Panc1 (cell line): ENCODE results near the gene LLGL2. TPM values are rescaled to one million over a fixed set of nuclear protein-coding genes. Genes with fewer than 3 reads are reported as not detected.
A peak's percentile ranks its signal among the peaks of the same experiment; 100 is the strongest.

Experiments used
- ATAC-seq: fragments of 200-7000 bp; cut with Tn5 transposase; 2 replicates; pipeline ENCODE4 v1.9.1; 2020; ENCODE audit warnings: mild to moderate bottlenecking, moderate library complexity
- BruUV-seq: library from RNA; stranded (reverse); fragments of 400-500 nt; replicated peaks from 2 replicates; lab custom pipeline; 2021; lab: Mats Ljungman, UMichigan
- CTCF ChIA-PET: fragments of 300-600 bp; sonication (Branson Sonifier 250); formaldehyde crosslinking; loops from one replicate; lab custom pipeline; 2022; ENCODE audit warnings: antibody characterized with exemption; lab: Charles Lee
- POLR2A ChIA-PET: fragments of 300-600 bp; sonication (Branson Sonifier 250); formaldehyde crosslinking; loops from one replicate; lab custom pipeline; 2022; ENCODE audit warnings: antibody characterized with exemption; lab: Charles Lee
- DNase-seq: peaks from one replicate; pipeline ENCODE4 v3.0.0-alpha.2; 2010; ENCODE audit warnings: low read depth, low spot score
- H3K27ac ChIP-seq: 2 replicates; pipeline ENCODE4 v1.5.1; 2011; ENCODE audit warnings: mild to moderate bottlenecking, low read length, inconsistent platforms
- H3K27me3 ChIP-seq: fragments of 200-500 bp; sonication (Bioruptor generic); 2 replicates; pipeline ENCODE4 v1.6.0; 2014; ENCODE audit warnings: low read length, inconsistent platforms; ENCODE audit not compliant: control insufficient read depth, insufficient read depth
- H3K36me3 ChIP-seq: fragments of 200-500 bp; sonication (Bioruptor generic); 2 replicates; pipeline ENCODE4 v1.5.1; 2014; ENCODE audit warnings: inconsistent platforms, mild to moderate bottlenecking, low read length, moderate library complexity; ENCODE audit not compliant: control insufficient read depth, insufficient read depth
- H3K4me1 ChIP-seq: 2 replicates; pipeline ENCODE4 v1.5.1; 2011; ENCODE audit warnings: inconsistent platforms, mild to moderate bottlenecking, low read length, moderate library complexity; ENCODE audit not compliant: control insufficient read depth, insufficient read depth
- H3K4me3 ChIP-seq, 2 experiments: 2 replicates each; pipeline ENCODE4 v1.5.1; 2011 to 2012; ENCODE audit warnings: low read depth in 2 of 2, low read length in 2 of 2, mild to moderate bottlenecking in 2 of 2, inconsistent platforms in 1 of 2, moderate library complexity in 1 of 2
- H3K9me3 ChIP-seq: fragments of 200-500 bp; sonication (Bioruptor generic); 2 replicates; pipeline ENCODE4 v1.5.1; 2014; ENCODE audit warnings: low read depth, mild to moderate bottlenecking, inconsistent platforms, low read length, moderate library complexity; ENCODE audit not compliant: control insufficient read depth, insufficient read depth
- CTCF ChIP-seq: fragments of 450-650 bp; IDR thresholded peaks from 2 replicates; pipeline ENCODE4 v1.5.1; 2017; ENCODE audit warnings: mild to moderate bottlenecking
- POLR2AphosphoS5 ChIP-seq: IDR thresholded peaks from 2 replicates; pipeline ENCODE4 v1.6.1; 2012; ENCODE audit warnings: mild to moderate bottlenecking, low read depth, low read length, moderate library complexity
- REST ChIP-seq, 2 experiments: IDR thresholded peaks; 2 replicates each; pipeline ENCODE4 v1.6.1; 2011 to 2012; ENCODE audit warnings: low read depth in 2 of 2, control low read depth in 1 of 2, low read length in 1 of 2, mild to moderate bottlenecking in 1 of 2, moderate library complexity in 1 of 2; ENCODE audit not compliant: insufficient read depth in 1 of 2
- SIN3A ChIP-seq: IDR thresholded peaks from 2 replicates; pipeline ENCODE4 v1.6.1; 2012; ENCODE audit warnings: low read depth, mild to moderate bottlenecking, low read length, moderate library complexity, borderline replicate concordance; ENCODE audit not compliant: insufficient read depth
- TCF7L2 ChIP-seq: IDR thresholded peaks from 2 replicates; pipeline ENCODE4 v1.6.1; 2011; ENCODE audit warnings: mild to moderate bottlenecking, low read depth, low read length, inconsistent platforms
- in situ Hi-C: cut with HindIII; loops from 2 replicates; pipeline ENCODE4 v1.10.0; 2016; ENCODE audit warnings: low sequenced_read_pairs, low pct_unique_long_range_greater_than_20kb
- intact Hi-C: fragments of 100-400 bp; cut with micrococcal nuclease; formaldehyde crosslinking; loops from one replicate; pipeline ENCODE4 v1.10.0; 2022; ENCODE audit not compliant: unreplicated experiment
- total RNA-seq: library from RNA; stranded (reverse); gene quantifications from one replicate; pipeline ENCODE4 v1.2.1, GENCODE V29; 2021; ENCODE audit not compliant: unreplicated experiment

The LLGL2 gene
- total RNA-seq, 1 experiment from 2014 or later: 201 TPM

- no peak overlapping the region for H3K27ac ChIP-seq
- TF ChIP-seq TCF7L2: no peak
- TF ChIP-seq REST (IDR thresholded peaks at IDR 0.05; ENCODE audit: insufficient read depth in 1 of 2, low read depth in 2 of 2, low read length in 1 of 2): peak in 1 of 2 experiments; percentile 56; a peak in 1 of 4 replicates
- peak; percentile 93 for TF ChIP-seq CTCF
- no peaks in the 10 kb centered on the region for H3K27me3 ChIP-seq
- peaks cover 19% of the 10 kb centered on the region for H3K4me1 ChIP-seq
- no peaks in the 10 kb centered on the region for H3K36me3 ChIP-seq
- BruUV-seq: no TSS peak
- no peak for DNase-seq
- POLR2A ChIA-PET: interaction anchor here (0.6 kb wide), 1 partner anchor 109 kb away, joined by 4 read pairs; no protein-coding TSS in a partner anchor
- H3K4me3 ChIP-seq: no peak overlapping the region
- no peaks in the 10 kb centered on the region for H3K9me3 ChIP-seq
- peak; percentile 61 for ATAC-seq
- intact Hi-C loops (loop anchor here (5.0 kb wide), 1 partner anchor 77 kb away; no protein-coding TSS in a partner anchor), in situ Hi-C loops (no loop called here)
- CTCF ChIA-PET: interaction anchor here (0.6 to 1.6 kb wide), 4 partner anchors 12 to 110 kb away, joined by 3 to 6 read pairs (median 4); partner anchors contain the start of gene TSEN54
Measured at GRCh38 chr17:75504347-75505151, 20.9 kb upstream of the LLGL2 start.

- BruUV-seq: no TSS peak
- DNase-seq: no peak
- H3K4me1 ChIP-seq: peaks cover 15% of the 10 kb centered on the region
- no peaks in the 10 kb centered on the region for H3K27me3 ChIP-seq
- H3K36me3 ChIP-seq: no peaks in the 10 kb centered on the region
- POLR2A ChIA-PET: no interaction called here
- no peak overlapping the region for H3K4me3 ChIP-seq
- H3K27ac ChIP-seq: no peak overlapping the region
- in situ Hi-C loops: no loop called here
- intact Hi-C loops: loop anchor here (5.0 kb wide), 1 partner anchor 78 kb away; no protein-coding TSS in a partner anchor
- no peaks in the 10 kb centered on the region for H3K9me3 ChIP-seq
- TF ChIP-seq SIN3A: no peak
- TF ChIP-seq POLR2AphosphoS5: no peak
- TF ChIP-seq TCF7L2: no peak
- no peak for TF ChIP-seq CTCF
- no peak for TF ChIP-seq REST (IDR thresholded peaks at IDR 0.05; ENCODE audit: insufficient read depth in 1 of 2, low read depth in 2 of 2, low read length in 1 of 2)
- no peak for ATAC-seq
- CTCF ChIA-PET: interaction anchor here (0.6 to 1.4 kb wide), 3 partner anchors 18 to 110 kb away, joined by 3 to 5 read pairs (median 3); no protein-coding TSS in a partner anchor
Measured at GRCh38 chr17:75505152-75505409, 20.4 kb upstream of the LLGL2 start.
